CD4-positive, alpha-beta T cell treated with Interleukin-17A for 1 hour (primary cell): Measurements from ENCODE around the gene AGXT2.
"Not testable (repeated sequence)": the region's sequence is repeated elsewhere in the genome, so short reads cannot be mapped to it uniquely, and the experiment has no call there.

Experiments
- DNase-seq: peaks from one replicate; pipeline ENCODE4 v3.0.0-alpha.2; 2020

AGXT2 gene

DNA sequence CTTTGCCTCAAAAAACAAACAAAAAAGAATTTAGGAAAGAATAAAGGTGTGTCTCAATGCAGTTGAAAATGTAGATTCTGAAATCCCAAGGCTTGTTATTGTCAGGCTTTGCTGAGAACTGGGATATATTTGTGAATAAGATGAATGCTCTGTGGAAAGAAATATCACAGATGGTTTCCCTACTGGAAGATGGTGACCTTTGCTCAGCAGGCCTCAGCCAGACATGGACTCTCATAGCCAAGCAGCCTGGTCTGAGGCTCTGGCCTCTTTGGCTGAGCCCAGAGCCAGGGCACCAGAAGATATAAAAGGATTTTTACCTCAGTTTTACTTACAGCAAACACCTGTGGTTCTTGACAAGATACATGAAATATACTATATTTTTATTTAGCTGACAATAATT is 37.1 kb downstream of the AGXT2 start:
- DNase-seq: no peak

DNA sequence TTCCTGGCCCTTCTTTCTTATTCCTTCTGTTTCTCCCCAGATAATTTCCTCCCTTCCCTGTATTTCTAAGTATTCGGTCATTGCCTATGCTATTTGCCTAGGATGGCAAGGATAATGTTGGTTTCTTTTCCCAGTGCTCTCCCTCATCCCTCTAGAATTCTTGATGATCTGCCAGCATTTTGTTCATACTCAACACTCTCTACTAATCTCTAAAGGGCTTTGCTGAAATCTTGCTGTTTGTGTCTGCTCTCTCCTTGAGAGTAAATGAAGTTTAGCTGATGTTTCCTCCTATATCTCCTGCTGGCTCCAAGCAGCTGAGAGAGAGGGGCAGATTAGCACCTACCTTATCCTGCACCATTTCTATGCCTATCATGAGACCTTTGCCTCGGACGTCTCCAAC is 38.1 kb downstream of the AGXT2 start:
- no peak for DNase-seq

DNA sequence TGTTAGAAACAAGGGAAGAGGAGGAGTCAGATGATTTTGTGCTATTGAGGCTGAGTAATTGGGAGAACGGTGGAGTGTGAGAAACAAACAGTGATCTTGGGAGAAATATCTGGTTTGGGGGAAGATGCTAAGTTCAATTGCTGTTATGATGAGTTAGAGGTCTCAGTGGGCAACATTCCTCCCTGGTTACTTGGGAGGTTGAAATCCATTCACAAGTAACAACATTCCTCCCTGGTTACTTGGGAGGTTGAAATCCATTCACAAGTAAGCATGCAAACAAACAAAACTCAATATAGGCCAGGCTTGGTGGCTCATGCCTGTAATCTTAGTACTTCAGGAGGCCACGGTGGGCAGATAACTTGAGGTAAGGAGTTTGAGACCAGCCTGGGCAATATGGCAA is 38.7 kb downstream of the AGXT2 start:
- no peak for DNase-seq

DNA sequence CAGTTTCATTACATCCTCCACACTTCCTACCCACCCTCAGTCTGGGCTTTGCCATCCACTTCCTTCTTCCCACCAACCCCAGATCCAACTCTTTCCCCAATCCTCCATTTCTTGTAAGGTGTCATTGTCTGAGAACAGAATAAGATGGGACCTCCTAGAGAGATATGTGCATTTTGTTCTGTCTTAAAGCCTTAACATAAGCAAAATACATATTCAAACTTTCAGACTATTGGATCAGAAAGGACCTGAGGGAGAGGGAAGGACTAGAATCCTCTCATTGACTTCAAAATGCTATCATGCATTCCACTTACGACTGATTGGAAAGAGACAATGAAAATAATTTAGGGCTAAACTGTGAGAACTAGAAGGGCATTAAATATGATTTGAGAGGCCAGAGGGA is 43.0 kb downstream of the AGXT2 start:
- DNase-seq: no peak

DNA sequence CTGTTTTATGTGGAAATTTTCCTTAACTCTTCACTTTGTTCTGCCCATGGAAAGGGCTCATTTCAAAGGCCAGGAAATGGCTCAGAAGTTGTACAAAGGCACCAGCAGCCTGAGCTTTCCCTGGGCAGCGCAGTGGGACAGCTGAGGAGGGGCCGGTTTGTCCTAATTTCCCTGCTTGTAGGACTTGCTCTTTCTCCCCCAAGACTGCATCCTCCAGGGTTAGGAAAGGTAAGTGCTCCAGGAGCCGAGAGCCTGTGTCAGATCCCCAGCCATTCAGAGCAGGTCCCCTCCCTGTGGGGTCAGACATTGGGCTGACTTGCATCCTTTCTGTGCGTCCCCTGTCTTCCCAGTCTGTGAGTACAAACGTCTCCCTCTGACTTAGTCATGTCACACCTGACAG is 43.5 kb downstream of the AGXT2 start:
- no peak for DNase-seq

DNA sequence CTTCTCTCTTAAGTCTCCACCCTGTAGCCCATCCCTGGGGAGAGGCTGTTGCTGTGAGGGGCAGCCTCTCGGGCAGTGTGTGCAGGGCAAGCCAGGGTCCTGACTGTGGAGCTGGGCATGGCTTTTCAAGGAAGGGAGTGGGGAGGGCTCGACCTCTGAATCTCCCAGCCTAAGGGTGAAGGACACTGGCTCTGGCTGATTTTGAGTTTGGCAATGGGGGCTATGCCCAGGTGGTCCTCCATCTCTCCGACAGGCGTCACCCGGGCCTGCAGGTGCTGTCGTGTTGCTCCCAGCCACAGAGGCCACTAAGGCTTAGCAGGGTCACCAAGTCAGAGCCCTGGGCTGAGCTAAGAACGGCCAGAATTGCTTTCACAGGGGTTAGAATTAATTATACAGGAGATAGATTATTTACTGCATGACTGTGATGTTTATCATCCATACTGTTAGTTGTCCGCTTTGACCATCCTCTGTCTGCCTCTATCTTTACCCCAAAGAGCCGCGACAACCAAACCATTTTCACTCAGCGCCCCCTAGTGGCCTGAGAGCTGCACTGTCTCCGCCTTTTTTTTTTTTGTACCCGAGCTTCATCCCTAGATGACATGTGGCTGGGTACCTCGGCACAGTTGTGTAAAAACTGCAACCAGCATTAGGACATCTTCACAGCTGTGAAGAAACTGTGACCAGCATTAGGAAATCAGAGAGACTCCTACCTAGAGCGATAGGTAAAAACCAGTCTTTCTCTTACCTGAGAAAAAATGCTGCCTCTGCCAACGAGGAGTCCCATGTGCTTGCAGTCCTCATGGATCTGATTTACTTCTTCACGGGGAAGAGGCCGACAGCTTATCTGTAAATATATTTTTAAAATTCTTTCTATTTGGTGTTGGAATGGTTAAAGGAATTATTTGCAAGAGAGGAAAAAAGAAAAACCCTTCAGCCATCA is 44.5 kb downstream of the AGXT2 start:
- DNase-seq: peak; percentile 30

DNA sequence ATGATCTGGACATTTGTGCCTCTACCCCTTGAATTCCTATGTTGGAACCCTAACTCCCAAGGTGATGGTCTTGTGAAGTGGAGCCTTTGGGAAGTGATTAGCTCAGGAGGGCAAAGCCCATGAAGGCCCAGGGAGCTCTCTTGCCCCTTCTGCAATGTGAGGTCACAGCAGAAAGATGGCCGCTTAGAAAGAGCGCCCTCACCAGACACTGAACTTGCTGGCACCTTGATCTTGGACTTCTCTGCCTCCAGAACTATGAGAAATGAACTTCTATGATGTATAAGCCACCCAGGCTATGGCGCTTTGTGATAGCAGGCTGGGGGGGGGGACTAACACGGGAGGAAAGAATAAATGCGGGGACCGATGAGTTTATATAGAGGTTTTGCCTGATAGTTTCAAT is 45.3 kb downstream of the AGXT2 start:
- DNase-seq: no peak

DNA sequence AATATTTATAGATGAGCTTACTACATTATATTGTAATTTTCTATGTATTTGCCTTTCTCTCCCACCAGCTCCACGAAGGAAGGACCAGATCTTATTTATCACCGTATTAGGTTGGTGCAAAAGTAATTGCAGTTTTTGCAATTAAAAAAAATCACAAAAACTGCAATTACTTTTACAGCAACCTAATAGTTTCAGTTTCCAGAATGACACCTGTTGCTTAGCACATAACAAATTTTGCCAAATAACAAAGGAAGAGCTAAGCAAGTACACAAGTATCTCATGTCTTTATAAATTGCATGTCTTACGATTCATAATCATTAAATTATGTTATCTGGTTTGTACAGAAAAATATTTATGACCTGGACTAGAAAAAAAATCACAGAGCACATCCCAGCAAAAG is 45.9 kb downstream of the AGXT2 start:
- no peak for DNase-seq

DNA sequence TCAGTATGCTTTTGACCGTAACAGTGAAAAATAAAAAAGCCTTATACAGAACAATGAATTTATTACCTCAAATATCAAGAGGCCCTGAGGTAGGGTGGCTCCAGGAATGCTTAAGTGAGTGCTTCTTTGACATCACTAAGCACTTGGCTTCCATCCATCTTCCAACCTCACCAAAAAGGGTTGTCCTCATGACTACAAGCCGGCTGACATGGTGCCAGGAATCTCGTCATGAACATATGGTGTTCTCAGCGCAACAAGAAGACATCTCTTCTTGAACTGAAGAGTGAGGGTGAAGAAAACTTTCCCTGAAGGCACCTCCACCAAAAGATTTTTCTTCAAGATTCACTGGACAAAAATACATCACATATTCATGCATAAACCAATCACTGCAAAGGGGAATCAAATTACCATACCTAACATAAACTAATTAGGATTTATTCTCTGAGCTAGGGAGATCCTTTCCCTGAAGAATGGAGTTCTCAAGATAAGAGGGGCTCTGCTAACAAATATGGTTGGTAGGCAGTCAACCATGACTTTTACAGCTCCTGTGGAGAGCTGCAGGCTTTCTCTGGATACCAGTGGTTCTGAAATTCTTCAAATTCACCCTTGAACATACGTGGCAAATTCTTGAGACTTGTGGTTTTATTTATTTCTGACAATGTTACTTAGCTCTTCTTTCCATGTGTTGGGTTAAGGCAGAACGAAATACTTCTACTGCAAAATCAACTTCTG is 49.5 kb downstream of the AGXT2 start:
- DNase-seq: no peak

DNA sequence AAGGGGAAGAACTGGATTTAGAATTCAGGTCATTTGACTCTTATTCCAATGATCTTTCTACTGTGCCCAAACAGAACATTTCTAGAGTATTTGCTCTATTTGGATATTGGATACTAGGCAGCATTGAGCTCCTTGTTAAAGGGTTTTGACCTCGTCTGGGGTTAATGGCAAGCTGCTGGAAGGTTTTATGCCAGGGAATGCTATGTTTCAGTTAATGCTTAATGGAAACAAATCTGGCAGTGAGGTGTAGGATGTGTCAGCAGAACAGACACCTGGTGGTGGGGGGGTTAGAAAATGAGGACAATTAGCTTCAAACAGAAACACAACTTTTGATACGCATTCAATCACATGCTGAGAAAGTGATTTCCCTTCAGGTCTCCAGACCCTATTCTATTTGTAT is 51.5 kb downstream of the AGXT2 start:
- no peak for DNase-seq

DNA sequence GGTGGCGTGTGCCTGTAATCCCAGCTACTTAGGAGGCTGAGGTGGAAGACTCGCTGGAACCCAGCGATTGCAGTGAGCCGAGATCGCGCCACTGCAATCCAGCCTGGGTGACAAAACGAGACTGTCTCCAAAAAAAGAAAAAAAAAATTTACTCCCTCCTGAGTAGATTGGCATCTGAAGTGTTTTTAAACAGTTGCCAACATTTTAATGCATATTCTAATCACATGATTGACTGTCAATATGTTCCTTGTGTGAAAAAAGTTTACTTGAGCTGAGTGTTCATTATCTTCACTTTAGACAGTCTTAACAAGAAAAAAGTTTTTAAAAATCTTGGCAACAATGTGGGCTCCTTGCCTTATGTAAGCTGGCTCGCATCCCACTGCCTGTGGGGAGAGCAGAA is 53.8 kb downstream of the AGXT2 start:
- DNase-seq: no peak

DNA sequence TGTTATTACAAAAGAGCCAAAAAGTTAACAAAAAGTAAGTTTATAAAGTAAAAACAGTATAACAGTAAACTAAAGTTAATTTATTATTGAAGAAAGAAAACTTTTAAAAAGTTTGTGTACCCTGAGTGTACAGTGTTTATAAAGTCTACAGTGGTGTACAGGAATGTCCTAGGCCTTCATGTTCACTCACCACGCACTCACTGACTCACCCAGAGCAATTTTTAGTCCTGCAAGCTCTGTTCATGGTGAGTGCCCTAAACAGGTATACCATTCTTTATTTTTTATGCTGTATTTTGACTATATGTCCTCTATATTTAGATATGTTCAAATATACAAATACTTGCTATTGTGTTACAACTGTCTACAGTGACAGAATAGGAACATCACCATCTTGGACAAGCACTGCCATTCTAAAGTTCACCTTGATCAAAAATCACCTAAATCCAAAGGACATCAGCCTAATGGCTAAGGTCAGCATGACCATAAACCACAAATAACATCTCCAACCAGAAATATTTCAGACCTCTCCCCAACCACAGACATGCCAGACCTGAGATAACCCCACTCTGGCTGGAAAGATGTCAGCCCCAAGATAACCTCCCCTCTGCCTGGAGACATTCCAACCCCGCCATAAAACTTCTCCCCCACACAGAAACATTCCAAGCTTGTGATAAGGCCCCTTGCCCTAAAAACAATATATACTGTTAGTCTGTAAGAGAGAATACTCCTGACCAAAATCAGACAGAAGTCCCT is 56.1 kb downstream of the AGXT2 start:
- DNase-seq: no peak

DNA sequence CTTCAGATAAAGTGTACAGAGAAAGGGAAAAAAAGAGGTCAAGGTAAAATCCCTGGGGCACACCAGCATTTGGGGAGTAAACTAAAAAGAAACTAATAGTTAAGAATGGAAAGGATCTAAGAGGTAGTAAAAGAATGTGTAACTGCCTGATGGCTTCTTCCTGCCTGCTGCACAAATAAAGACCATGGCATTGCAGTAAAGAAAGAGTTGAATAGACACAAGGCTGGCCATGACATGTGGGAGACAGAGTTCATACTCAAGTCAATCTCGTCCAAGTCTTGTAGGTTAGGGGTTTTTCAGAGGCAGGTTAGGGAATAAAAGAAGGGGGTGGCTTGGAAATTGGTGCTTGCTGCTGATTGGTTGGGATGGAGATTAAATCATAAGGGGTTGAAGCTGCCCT is 60.8 kb downstream of the AGXT2 start:
- no peak for DNase-seq

DNA sequence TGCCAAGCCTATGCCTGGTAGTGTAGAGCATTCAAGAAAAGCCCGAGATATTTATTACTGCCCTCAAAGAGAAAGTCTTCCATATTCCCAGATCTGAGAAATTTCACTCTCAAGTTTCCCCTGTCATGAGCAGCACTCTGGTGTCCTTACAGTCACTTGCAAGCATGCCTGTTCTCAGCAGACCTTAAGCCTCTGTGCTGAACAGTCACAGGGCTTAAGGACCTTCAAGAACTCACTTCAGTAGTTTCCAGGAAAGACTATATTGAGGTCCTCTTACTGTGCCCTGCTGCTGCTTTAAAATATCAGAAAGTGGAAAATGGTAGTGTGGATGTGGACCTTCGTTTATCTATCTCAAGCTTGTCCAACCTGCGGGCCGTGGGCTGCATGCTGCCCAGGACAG is 64.9 kb downstream of the AGXT2 start:
- DNase-seq: no peak

DNA sequence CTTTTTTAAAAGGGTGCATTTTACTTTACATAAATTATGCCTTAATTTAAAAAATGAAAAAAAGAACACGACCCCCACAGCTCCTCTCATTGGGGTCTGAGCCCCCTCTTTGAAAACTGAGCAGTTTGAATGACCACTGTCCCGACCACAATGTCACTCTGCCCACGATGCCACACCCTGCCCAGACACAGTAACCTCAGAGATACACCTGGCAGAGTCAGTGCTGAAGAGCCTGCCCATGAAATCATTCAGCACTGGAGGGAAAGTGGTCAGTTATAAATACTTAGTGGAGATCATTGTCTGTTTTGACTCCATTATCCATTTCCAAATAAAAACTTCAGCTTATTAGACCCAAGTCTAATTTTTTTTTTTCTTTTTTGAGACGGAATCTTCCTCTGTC is 69.1 kb downstream of the AGXT2 start:
- DNase-seq: no peak

DNA sequence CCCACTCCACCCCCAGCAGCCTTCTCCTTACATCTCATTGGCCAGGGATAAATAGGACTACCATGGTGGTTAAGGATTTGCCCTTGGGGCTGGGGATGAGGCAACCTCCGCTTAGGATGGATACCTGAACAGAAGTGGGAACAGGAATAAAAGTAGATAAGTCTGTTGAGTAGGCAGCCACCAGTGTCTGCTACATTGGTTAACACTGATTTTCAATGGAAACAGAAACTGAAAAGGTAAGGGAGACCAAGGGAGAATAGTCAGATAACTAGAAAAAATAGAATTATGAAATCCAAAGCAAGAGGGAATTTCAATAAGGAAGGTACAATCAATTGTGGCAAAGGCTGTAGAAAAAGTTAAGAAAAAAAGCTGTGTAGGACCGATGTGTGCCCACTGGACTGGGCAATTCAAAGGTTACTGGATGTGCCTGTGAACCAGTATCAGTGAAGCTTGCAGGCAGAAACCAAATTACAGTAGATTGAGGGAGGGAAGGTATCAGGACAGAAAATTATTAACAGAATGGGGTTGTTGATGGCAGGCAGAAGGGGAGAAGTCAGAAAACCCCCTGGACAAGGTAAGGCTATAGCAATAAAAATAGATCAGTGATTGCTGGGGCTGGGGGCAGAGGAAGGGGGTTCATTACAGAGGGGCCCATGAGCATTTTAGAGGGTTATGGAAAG is 69.7 kb downstream of the AGXT2 start:
- DNase-seq: no peak

DNA sequence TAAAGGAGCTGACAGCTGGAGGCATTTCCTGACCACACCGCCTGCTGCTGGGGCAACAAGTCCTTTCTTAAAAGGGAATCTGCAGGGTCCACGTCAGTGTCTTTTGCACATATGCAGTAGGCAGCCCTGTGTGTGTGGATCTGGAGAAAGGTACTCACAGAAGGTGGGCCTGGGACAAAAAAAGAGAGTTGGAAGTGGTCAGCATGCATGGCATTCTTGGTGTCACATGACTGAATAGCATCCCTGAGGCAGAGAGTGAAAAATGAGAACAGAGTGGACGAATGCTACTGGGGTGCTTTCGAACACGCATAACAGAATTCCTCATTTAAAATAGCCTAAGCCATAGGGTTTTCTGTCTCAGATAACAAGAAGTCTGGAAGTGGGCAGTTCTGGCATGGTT is 71.4 kb downstream of the AGXT2 start:
- no peak for DNase-seq

DNA sequence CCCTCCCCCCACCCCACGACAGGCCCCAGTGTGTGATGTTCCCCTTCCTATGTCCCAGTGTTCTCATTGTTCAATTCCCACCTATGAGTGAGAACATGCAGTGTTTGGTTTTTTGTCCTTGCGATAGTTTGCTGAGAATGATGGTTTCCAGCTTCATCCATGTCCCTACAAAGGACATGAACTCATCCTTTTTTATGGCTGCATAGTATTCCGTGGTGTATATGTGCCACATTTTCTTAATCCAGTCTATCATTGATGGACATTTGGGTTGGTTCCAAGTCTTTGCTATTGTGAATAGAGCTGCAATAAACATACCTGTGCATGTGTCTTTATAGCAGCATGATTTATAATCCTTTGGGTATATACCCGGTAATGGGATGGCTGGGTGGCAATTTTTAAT is 76.1 kb downstream of the AGXT2 start:
- not testable (repeated sequence) for DNase-seq

DNA sequence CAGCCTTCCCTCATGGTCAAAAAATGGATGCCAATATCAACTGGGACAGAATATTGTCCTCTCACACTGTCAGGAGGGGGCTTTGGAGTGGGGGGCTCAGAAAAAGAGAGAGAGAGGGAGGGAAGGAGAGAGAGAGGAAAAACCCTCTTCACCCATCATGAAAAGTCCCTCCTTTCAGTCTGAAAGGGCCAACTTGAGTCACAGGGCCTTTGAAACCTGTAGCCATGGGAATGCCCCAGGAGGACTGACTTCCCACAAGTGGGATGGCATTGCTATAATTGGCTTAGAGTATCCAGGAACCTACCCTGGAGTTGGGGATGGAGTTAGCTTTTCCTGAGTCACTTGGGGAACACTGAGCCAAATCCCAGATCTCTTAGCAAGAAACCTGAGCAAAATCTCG is 77.2 kb downstream of the AGXT2 start:
- DNase-seq: no peak

DNA sequence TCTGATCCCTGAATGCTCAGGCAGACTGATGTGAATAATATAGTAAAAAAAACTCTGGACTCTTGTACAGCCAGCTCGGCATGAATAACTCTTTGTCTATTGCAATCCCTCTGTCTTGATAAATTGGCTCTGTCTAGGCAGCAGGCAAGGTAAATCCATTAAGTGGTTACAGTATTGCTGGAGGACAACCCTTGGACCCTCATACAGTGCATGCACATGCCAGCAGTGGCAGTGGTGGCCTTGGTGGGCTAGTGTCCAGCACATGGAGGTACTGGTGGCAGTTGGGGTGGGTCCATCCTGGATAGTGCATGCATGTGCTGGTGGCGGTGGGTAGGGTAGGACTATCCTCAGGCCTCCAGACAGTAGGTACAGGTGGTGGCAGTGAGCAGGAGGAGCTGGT is 79.5 kb downstream of the AGXT2 start:
- no peak for DNase-seq

DNA sequence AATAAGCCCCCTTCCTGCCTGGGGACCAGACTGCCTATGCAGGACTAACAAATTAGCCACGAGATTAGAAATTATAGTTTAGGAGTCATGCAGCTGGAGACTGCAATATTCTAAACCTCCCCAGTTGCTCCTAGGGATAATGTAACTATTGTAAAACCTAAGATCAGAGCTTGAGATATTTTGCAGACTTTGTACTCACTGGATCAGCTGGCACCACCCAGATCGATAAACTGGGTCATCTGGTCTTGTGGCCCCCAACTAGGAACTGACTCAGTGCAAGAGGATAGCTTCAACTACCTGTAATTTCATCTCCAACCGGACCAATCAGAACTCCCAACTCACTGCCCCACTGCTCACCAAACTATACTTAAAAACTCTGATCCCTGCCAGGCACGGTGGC is 80.2 kb downstream of the AGXT2 start:
- no peak for DNase-seq

DNA sequence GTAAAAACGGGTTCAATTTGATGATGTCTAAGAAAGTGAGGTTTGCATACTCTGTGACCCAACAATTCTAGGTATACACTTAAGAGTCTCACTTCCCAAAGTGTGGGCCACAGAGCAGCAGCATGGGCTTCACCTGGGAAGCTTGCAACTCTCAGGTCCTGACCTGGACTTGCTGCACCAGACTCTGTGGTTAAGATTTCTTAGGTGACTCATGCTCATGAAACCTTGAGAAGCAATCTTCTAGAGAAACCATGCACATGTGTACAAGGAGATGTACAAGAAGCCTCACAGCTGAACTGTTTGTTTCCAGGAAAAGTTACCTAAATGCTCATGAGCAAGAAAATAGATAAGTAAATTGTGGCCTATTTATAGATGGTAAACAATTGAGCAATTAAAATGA is 88.4 kb downstream of the AGXT2 start:
- no peak for DNase-seq
